Right lobe of liver (tissue), 6 donors: ENCODE data around the gene ARVCF. TPM values are rescaled to one million over a fixed set of nuclear protein-coding genes. Genes with fewer than 3 reads are reported as not detected.

Source experiments
- ATAC-seq, 4 donors: fragments of 200-7000 bp; cut with Tn5 transposase; one replicate each; pipeline ENCODE4 v1.9.1; 2020; ENCODE audit warnings: mild to moderate bottlenecking in 4 of 4, moderate library complexity in 4 of 4
- DNase-seq, 3 donors: peaks; one replicate each; pipeline ENCODE4 v3.0.0-alpha.2; 2020
- H3K27ac ChIP-seq, 3 donors: fragments of 200-600 bp; one replicate each; pipeline ENCODE4 v1.8.0; 2022
- H3K27me3 ChIP-seq, 2 donors: fragments of 200-600 bp; one replicate each; pipeline ENCODE4 v1.8.0; 2022
- H3K36me3 ChIP-seq, 4 donors: fragments of 200-600 bp; sonication (generic) in 1 of 4; one replicate each; pipeline versions ENCODE4 v1.5.1 to v1.8.0; 2017 to 2022; ENCODE audit warnings: control low read depth in 1 of 4
- H3K4me1 ChIP-seq, 4 donors: fragments of 200-600 bp; sonication (generic) in 1 of 4; one replicate each; pipeline versions ENCODE4 v1.5.1 to v1.8.0; 2017 to 2022; ENCODE audit warnings: control low read depth in 1 of 4
- H3K4me3 ChIP-seq, 3 donors: fragments of 200-600 bp; one replicate each; pipeline ENCODE4 v1.8.0; 2022
- H3K9me3 ChIP-seq, 4 donors: fragments of 200-600 bp; sonication (generic) in 1 of 4; one replicate each; pipeline versions ENCODE4 v1.5.1 to v1.8.0; 2017 to 2022; ENCODE audit warnings: control low read depth in 1 of 4
- CTCF ChIP-seq, 4 donors: fragments of 200-600 bp in 3 of 4; fragments of 450-650 bp in 1 of 4; IDR thresholded peaks; one replicate each; pipeline versions ENCODE4 v1.5.1 to v1.8.0; 2016 to 2022; ENCODE audit warnings: antibody characterized with exemption in 4 of 4, mild to moderate bottlenecking in 2 of 4
- POLR2A ChIP-seq: fragments of 450-650 bp; IDR thresholded peaks from one replicate; pipeline ENCODE4 v1.6.1; 2017; ENCODE audit warnings: antibody characterized with exemption, mild to moderate bottlenecking
- WGBS: methylation state at CpG from one replicate; pipeline ENCODE4 v1.1.6; 2018; ENCODE audit warnings: low coverage, low lambda C conversion rate; ENCODE audit not compliant: insufficient coverage; ENCODE audit errors: missing lambda C conversion rate; 5-methylcytosine and 5-hydroxymethylcytosine counted together
- intact Hi-C, 2 donors: fragments of 100-400 bp; cut with DNase I; formaldehyde crosslinking; loops; one replicate each; pipeline versions ENCODE4 v1.11.2 to v1.14.1; 2022
- total RNA-seq, 6 experiments: library from RNA; depleted of rRNA in 2 of 6; stranded (reverse); fragments of >200 nt in 2 of 6; fragmentation: NEBNext Ultra II Directional in 3 of 6; extraction: Animal tissue kit (Norgen Biotek cat#: 25700) in 3 of 6; gene quantifications; one replicate each; pipeline versions ENCODE4 v1.1.0 to v1.2.4, GENCODE V29; 2016 to 2023
- donor health status: DM: no; HTN: yes; CAD: no.
- donor health status: DM: no; HTN: no; CAD: no.
- donor health status: DM: no; HTN: no; CAD: no.
- donor health status: DM: no; HTN: yes; CAD: no.
- donor health status: DM: no; HTN: yes; CAD: no.

The ARVCF gene
- total RNA-seq, 6 experiments from 2014 or later: 11.5 to 40.9 (median 20.7) TPM

DNA sequence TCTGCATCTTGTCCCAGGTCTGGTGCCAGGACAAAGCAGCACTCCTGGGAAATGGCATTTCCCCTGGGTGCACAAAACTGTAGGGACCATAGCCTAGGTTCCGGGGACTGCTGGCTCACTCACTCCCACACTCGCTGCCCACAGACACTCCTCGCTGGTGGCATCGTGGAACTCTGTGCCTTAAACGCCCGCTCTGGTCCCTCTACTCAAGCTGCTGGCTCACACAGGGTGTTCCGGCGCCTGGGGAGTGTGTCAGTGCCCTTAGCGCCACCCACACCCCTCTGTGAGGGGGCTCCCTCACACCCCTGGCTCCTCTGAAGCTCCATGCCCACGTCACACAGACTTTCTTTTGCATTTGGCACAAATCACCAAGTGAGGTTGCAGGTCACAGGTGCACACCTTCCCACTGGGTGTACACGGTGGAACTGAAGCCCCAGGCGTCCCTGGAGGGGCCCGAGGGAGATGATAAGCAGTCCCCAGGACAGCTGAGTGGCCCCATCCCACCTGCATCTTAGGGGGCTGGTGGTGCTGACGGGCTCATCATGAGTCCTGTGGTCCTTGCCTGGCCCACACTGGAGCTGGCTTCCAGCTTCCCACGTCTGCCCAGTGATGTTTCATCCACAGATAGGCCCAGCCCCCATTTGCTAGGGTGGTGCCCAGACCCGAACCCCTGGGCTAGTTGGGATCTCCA, 40.2 kb upstream of the ARVCF start:
- ATAC-seq (no peak), DNase-seq (no peak)
- Histone ChIP-seq H3K27me3 (no peaks in the 10 kb centered on the region), H3K4me3 (no peak overlapping the region), H3K9me3 (no peaks in the 10 kb centered on the region), H3K27ac (no peak overlapping the region), H3K36me3 (peaks cover 0 to 30% (median 8%) of the 10 kb centered on the region in 4 donors), H3K4me1 (no peaks in the 10 kb centered on the region)
- intact Hi-C loops: no loop called here
- 100% methylated on average over 1 of the region's 16 CpGs for WGBS
- no peak for TF ChIP-seq POLR2A

DNA sequence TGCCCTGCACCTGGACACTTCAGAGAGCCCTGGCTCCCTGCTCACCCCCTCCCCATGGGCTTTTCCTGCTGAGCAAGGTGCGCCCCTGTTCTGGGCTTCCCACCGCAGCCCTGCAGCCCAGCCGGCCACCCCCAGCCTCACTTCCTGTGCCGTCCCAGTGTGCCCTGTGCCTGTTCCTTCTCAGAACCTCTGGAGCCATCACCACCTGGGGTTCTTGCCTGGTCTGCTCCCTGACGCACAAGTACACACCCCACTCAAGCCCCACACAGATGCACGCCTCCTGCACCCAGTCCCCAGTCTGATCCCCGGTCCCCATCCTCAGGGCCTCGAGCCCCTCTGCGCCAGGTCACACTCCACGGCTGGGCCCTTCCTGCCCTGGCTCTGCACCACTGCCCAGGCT, 39.5 kb upstream of the ARVCF start:
- no peak overlapping the region for H3K4me3 ChIP-seq
- DNase-seq (no peak), ATAC-seq (no peak)
- no peaks in the 10 kb centered on the region for H3K27me3 ChIP-seq
- peaks cover 0 to 25% (median 5%) of the 10 kb centered on the region in 4 donors for H3K36me3 ChIP-seq
- H3K27ac ChIP-seq: no peak overlapping the region
- H3K4me1 ChIP-seq: no peaks in the 10 kb centered on the region
- no peaks in the 10 kb centered on the region for H3K9me3 ChIP-seq
- WGBS: 95% methylated on average over 5 of the region's 10 CpGs
- TF ChIP-seq POLR2A: no peak
- TF ChIP-seq CTCF (IDR thresholded peaks at IDR 0.05): no peak
- intact Hi-C loops: no loop called here

DNA sequence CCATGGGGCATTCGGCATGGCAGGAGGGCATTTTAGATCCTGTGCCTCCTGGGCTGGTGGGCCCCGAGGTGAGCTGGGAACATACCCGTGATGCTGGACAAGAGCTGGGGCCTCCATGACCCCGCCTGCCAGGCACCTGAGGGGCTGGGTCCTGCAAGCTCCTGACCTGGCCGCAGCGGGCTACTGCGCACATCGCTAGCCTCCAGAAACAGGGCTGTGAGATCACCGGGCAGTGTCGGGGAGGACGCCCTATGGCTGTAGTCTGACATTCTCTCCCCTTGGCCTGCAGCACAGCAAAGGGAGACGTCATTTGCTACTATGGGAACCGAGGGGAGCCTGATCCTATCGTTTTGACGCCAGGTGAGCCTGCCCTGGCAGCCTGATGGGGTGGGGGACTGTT, 39.0 kb upstream of the ARVCF start:
- H3K9me3 ChIP-seq: no peaks in the 10 kb centered on the region
- H3K27ac ChIP-seq: no peak overlapping the region
- H3K27me3 ChIP-seq: no peaks in the 10 kb centered on the region
- no peak overlapping the region for H3K4me3 ChIP-seq
- DNase-seq (no peak), ATAC-seq (no peak)
- H3K36me3 ChIP-seq: peaks cover 0 to 21% (median 4%) of the 10 kb centered on the region in 4 donors
- intact Hi-C loops: no loop called here
- TF ChIP-seq CTCF (IDR thresholded peaks at IDR 0.05): no peak
- no peak for TF ChIP-seq POLR2A
- H3K4me1 ChIP-seq: no peaks in the 10 kb centered on the region
- WGBS: no CpG with 5 or more reads among the region's 15 CpGs

DNA sequence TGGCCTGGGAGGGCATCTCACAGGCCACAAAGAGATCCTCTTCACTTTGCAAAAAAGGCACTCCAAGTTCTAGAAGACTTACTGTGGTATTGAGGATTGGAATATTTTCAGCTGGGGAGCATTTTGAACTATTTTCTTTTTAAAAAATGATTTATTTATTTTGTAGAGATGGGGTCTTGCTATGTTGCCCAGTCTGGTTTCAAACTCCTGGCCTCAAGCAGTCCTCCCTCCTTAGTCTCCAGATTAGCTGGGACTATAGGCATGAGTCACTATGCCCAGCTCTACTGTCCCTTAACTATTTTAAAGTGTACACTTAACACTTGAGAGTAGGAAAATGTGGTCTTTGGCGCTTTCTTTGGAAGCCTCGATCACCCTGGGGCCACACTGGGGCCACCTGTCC, 38.5 kb upstream of the ARVCF start:
- intact Hi-C loops: no loop called here
- TF ChIP-seq POLR2A (no peak), CTCF (IDR thresholded peaks at IDR 0.05) (no peak)
- Histone ChIP-seq H3K36me3 (peaks cover 0 to 21% (median 4%) of the 10 kb centered on the region in 4 donors), H3K9me3 (no peaks in the 10 kb centered on the region), H3K4me1 (no peaks in the 10 kb centered on the region), H3K27me3 (no peaks in the 10 kb centered on the region), H3K4me3 (no peak overlapping the region), H3K27ac (no peak overlapping the region)
- DNase-seq: no peak
- ATAC-seq: no peak
- 100% methylated on average over 2 of the region's 2 CpGs for WGBS

DNA sequence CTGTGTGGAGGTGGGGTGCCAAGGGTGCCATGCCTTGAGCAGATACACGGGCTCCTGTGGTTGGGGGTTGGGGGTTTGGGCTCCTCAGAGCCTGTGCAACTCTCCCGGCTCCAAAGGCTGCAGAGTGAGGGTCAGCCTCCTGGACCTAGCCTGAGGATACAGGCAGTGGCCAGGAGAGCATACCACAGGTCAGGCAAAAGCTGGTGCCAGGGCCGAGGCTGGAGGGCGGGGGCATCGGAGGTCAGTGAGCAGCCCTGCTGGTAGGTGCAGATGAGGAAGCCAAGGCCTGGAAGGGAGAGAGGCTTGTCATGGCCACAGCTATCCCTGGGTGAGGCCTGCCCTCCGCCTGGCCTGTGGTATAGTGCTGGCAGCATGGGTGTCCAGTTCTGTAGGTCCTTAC, 37.9 kb upstream of the ARVCF start:
- no peak for TF ChIP-seq POLR2A
- TF ChIP-seq CTCF (IDR thresholded peaks at IDR 0.05): no peak
- intact Hi-C loops: no loop called here
- no peak for ATAC-seq

More for the DNA sequence above, 37.9 kb upstream of the ARVCF start:
- H3K36me3 ChIP-seq: peaks cover 0 to 21% (median 4%) of the 10 kb centered on the region in 4 donors
- no peaks in the 10 kb centered on the region for H3K27me3 ChIP-seq
- no peak overlapping the region for H3K27ac ChIP-seq
- no peaks in the 10 kb centered on the region for H3K9me3 ChIP-seq
- no peak overlapping the region for H3K4me3 ChIP-seq
- H3K4me1 ChIP-seq: no peaks in the 10 kb centered on the region
- 100% methylated on average over 1 of the region's 6 CpGs for WGBS
- DNase-seq: no peak
